Keratinocyte (primary cell): ENCODE data around the gene XRCC1. TPM values are rescaled to one million over a fixed set of nuclear protein-coding genes. Genes with fewer than 3 reads are reported as not detected.

Experiments used
- DNase-seq: peaks from one replicate; pipeline ENCODE4 v3.0.0-alpha.2; 2011; ENCODE audit warnings: low read depth, missing footprints, low spot score
- FAIRE-seq: peaks from 2 replicates; lab custom pipeline; 2011; peaks lifted over from hg19 to GRCh38; lab: Jason Lieb, UNC
- H2AFZ ChIP-seq: 2 replicates; pipeline ENCODE4 v1.6.0; 2012; ENCODE audit warnings: low read length, control low read depth, inconsistent platforms; ENCODE audit not compliant: control insufficient read depth
- H3K27ac ChIP-seq: 2 replicates; pipeline ENCODE4 v1.5.1; 2011; ENCODE audit warnings: low read length; ENCODE audit not compliant: control insufficient read depth, insufficient read depth
- H3K27me3 ChIP-seq: 3 replicates; pipeline ENCODE4 v1.6.0; 2011; ENCODE audit warnings: low read length; ENCODE audit not compliant: control insufficient read depth, insufficient read depth; ENCODE audit errors: extremely low read depth
- H3K36me3 ChIP-seq, 2 experiments: 2 replicates in 1 of 2; 3 replicates in 1 of 2; pipeline ENCODE4 v1.5.1; 2011; ENCODE audit warnings: low read length in 2 of 2, mild to moderate bottlenecking in 1 of 2; ENCODE audit not compliant: control insufficient read depth in 2 of 2, insufficient read depth in 2 of 2; ENCODE audit errors: extremely low read depth in 1 of 2
- H3K4me1 ChIP-seq: 3 replicates; pipeline ENCODE4 v1.5.1; 2011; ENCODE audit warnings: low read length; ENCODE audit not compliant: control insufficient read depth, insufficient read depth; ENCODE audit errors: extremely low read depth
- H3K4me2 ChIP-seq: 3 replicates; pipeline ENCODE4 v1.6.0; 2011; ENCODE audit warnings: low read depth, low read length; ENCODE audit not compliant: control insufficient read depth, insufficient read depth; ENCODE audit errors: extremely low read depth
- H3K4me3 ChIP-seq, 3 experiments: fragments of 200-600 bp in 1 of 3; sonication (generic) in 1 of 3; 2 replicates in 2 of 3; 3 replicates in 1 of 3; pipeline ENCODE4 v1.5.1; 2011 to 2016; ENCODE audit warnings: low read length in 3 of 3, mild to moderate bottlenecking in 3 of 3, control low read depth in 2 of 3, inconsistent platforms in 1 of 3, low read depth in 1 of 3, mixed read lengths in 1 of 3, mixed run types in 1 of 3, moderate library complexity in 1 of 3; ENCODE audit not compliant: control insufficient read depth in 2 of 3, insufficient read depth in 2 of 3; ENCODE audit errors: extremely low read depth in 1 of 3
- H3K79me2 ChIP-seq: 2 replicates; pipeline ENCODE4 v1.6.0; 2012; ENCODE audit warnings: low read length; ENCODE audit not compliant: control insufficient read depth, insufficient read depth
- H3K9ac ChIP-seq: 3 replicates; pipeline ENCODE4 v1.6.0; 2011; ENCODE audit warnings: low read length; ENCODE audit not compliant: control insufficient read depth, insufficient read depth; ENCODE audit errors: extremely low read depth
- H3K9me1 ChIP-seq: 3 replicates; pipeline ENCODE4 v1.6.0; 2011; ENCODE audit warnings: low read length; ENCODE audit not compliant: control insufficient read depth, insufficient read depth; ENCODE audit errors: extremely low read depth
- H3K9me3 ChIP-seq: 2 replicates; pipeline ENCODE4 v1.5.1; 2012; ENCODE audit warnings: low read depth, low read length; ENCODE audit not compliant: control insufficient read depth
- H4K20me1 ChIP-seq: 3 replicates; pipeline ENCODE4 v1.6.0; 2011; ENCODE audit warnings: low read length; ENCODE audit not compliant: control insufficient read depth, insufficient read depth; ENCODE audit errors: extremely low read depth
- EZH2 ChIP-seq: IDR thresholded peaks from one replicate; pipeline ENCODE4 v1.6.1; 2012; ENCODE audit warnings: inconsistent platforms, mild to moderate bottlenecking, low read length, moderate library complexity
- dilution Hi-C: fragments of 300-500 bp; cut with MboI; formaldehyde crosslinking; loops from one replicate; pipeline ENCODE4 v1.7.0; 2020; ENCODE audit warnings: low sequenced_read_pairs; ENCODE audit not compliant: extremely low pct_ligation_motif_present
- polyA plus RNA-seq, 5 experiments: library from polyadenylated mRNA; depleted of rRNA in 3 of 5; stranded (reverse) in 3 of 5; stranded (forward) in 1 of 5; unstranded in 1 of 5; fragments of >200 nt; gene quantifications; 1 replicate in 1 of 5; 2 replicates in 3 of 5; 3 replicates in 1 of 5; pipeline versions ENCODE4 v1.2.1 to v1.2.3, GENCODE V29; 2011 to 2012; ENCODE audit warnings: missing spikeins in 2 of 5, low read depth in 1 of 5, low replicate concordance in 1 of 5
- TF ChIP-seq, protein P1 (sequence below), 3 experiments: IDR thresholded peaks in 1 of 3; conservative IDR thresholded peaks in 1 of 3; optimal IDR thresholded peaks in 1 of 3; 2 replicates in 2 of 3; 3 replicates in 1 of 3; pipeline versions ENCODE3 to v1.5.1; 2011; ENCODE audit warnings: low read length in 3 of 3, mild to moderate bottlenecking in 3 of 3, moderate library complexity in 2 of 3, control low read depth in 1 of 3, inconsistent platforms in 1 of 3; ENCODE audit not compliant: insufficient read depth in 2 of 3; ENCODE audit errors: extremely low read depth in 1 of 3

The XRCC1 gene
- polyA plus RNA-seq, 1 donor (not counting 4 experiments of a cell fraction or from before 2014, with no cell fraction given) = 16.3 TPM

DNA sequence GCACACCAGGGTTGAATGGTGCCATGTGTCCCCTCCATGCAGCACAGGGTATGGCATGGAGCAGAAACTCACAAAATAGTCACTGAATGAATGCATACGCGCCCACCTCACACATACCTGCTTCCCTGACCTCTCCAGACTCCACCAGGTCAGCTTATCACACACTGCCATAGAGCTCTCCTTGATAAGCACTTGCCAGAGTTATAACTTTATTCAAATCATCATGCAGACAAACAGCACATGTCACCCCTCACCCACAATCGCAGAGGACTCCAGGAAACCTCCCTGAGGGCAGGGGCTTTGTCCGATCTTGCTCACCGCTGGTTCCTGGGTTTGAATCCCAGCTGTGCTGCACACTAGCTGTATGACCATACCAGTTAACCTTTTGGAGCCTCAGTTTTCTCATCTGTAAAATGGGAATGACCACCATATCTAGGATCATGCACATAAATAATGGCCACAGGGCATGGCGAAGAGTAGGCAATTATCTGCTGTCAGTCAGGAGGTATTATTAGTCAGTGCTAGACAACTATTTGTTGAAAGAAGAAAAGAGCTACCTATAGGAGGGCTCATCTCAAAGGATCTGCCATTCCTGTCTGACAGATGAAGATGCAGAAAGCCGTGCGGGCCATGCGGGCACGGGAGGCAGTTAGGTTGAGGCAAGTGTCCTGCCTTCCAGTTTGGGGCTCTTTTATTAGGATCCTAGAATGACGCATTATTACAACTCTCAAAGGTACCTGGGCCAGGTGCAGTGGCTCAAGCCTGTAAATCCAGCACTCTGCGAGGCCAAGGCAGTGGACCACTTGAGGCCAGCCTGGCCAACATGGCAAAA is 14.0 kb downstream of the XRCC1 start:
- peaks cover 1 to 3% of the 10 kb centered on the region in 2 experiments for H3K36me3 ChIP-seq
- no peak overlapping the region for H3K4me3 ChIP-seq
- TF ChIP-seq, protein P1, sequence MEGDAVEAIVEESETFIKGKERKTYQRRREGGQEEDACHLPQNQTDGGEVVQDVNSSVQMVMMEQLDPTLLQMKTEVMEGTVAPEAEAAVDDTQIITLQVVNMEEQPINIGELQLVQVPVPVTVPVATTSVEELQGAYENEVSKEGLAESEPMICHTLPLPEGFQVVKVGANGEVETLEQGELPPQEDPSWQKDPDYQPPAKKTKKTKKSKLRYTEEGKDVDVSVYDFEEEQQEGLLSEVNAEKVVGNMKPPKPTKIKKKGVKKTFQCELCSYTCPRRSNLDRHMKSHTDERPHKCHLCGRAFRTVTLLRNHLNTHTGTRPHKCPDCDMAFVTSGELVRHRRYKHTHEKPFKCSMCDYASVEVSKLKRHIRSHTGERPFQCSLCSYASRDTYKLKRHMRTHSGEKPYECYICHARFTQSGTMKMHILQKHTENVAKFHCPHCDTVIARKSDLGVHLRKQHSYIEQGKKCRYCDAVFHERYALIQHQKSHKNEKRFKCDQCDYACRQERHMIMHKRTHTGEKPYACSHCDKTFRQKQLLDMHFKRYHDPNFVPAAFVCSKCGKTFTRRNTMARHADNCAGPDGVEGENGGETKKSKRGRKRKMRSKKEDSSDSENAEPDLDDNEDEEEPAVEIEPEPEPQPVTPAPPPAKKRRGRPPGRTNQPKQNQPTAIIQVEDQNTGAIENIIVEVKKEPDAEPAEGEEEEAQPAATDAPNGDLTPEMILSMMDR (optimal IDR thresholded peaks at IDR 0.05 in 1 of 3, IDR thresholded peaks at IDR 0.05 in 1 of 3, conservative IDR thresholded peaks at IDR 0.05 in 1 of 3; ENCODE audit: extremely low read depth in 1 of 3, insufficient read depth in 2 of 3, low read length in 3 of 3) = no peak
- no peak for TF ChIP-seq EZH2
- no peaks in the 10 kb centered on the region for H3K27me3 ChIP-seq
- H3K79me2 ChIP-seq = no peaks in the 10 kb centered on the region
- FAIRE-seq (no peak), DNase-seq (no peak)
- H3K27ac ChIP-seq = no peak overlapping the region
- no peaks in the 10 kb centered on the region for H4K20me1 ChIP-seq
- no peaks in the 10 kb centered on the region for H3K9me1 ChIP-seq
- no peak overlapping the region for H2AFZ ChIP-seq
- no peaks in the 10 kb centered on the region for H3K9me3 ChIP-seq
- H3K4me2 ChIP-seq = no peak overlapping the region
- no peaks in the 10 kb centered on the region for H3K4me1 ChIP-seq
- dilution Hi-C loops = no loop called here
- H3K9ac ChIP-seq = no peak overlapping the region

DNA sequence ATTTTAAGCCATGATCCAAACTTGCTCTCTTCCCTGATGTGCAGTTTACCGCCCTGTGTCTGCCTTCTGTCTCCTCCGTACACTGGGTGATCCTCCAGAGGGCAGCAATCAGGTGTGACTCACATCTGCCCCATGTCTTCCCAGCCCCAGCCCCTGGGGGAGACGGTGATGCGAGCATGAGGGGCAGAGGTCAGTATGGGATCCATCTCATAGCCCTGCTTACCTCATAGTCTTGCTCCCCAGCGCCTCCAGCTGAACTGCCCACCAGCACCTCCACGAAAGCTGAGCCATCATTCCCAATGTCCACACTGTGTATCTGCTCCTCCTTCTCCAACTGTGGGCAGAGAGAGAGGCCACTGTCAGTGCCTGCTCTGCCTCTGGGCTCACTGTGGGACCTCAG is 14.6 kb downstream of the XRCC1 start:
- TF ChIP-seq EZH2 = no peak
- TF ChIP-seq, protein P1 (optimal IDR thresholded peaks at IDR 0.05 in 1 of 3, IDR thresholded peaks at IDR 0.05 in 1 of 3, conservative IDR thresholded peaks at IDR 0.05 in 1 of 3; ENCODE audit: extremely low read depth in 1 of 3, insufficient read depth in 2 of 3, low read length in 3 of 3) = peak in 2 of 3 experiments; percentile 24 to 50

More for the DNA sequence above, 14.6 kb downstream of the XRCC1 start:
- no peaks in the 10 kb centered on the region for H3K9me3 ChIP-seq
- H3K36me3 ChIP-seq = peaks cover 1 to 9% of the 10 kb centered on the region in 2 experiments
- FAIRE-seq (no peak), DNase-seq (no peak)
- no peaks in the 10 kb centered on the region for H3K9me1 ChIP-seq
- H3K27ac ChIP-seq = no peak overlapping the region
- H3K4me1 ChIP-seq = no peaks in the 10 kb centered on the region
- no peaks in the 10 kb centered on the region for H3K79me2 ChIP-seq
- dilution Hi-C loops = no loop called here
- H4K20me1 ChIP-seq = no peaks in the 10 kb centered on the region
- no peak overlapping the region for H3K4me3 ChIP-seq
- H2AFZ ChIP-seq = no peak overlapping the region
- no peak overlapping the region for H3K4me2 ChIP-seq
- H3K27me3 ChIP-seq = no peaks in the 10 kb centered on the region
- H3K9ac ChIP-seq = no peak overlapping the region
